H1 (cell line): ENCODE measurements around the gene POLA2. TPM values are rescaled to one million over a fixed set of nuclear protein-coding genes. Genes with fewer than 3 reads are reported as not detected.

Experiments used
- ASH2L ChIP-seq: fragments of 200-600, 300-600 bp; sonication (generic); IDR thresholded peaks from one replicate; pipeline ENCODE4 v1.7.1; 2017; ENCODE audit warnings: low read length
- BRCA1 ChIP-seq: IDR thresholded peaks from 2 replicates; pipeline ENCODE4 v1.6.1; 2012; ENCODE audit warnings: low read depth, low read length, improper control_type of control experiment
- EZH2 ChIP-seq: fragments of 200-600 bp; sonication (generic); IDR thresholded peaks from 2 replicates; pipeline ENCODE4 v1.7.1; 2012; ENCODE audit warnings: low read depth, mild to moderate bottlenecking, moderate library complexity, low read length, inconsistent platforms; ENCODE audit not compliant: severe bottlenecking
- FOSL1 ChIP-seq: IDR thresholded peaks from 2 replicates; pipeline ENCODE4 v1.6.1; 2011; ENCODE audit warnings: mild to moderate bottlenecking, low read depth, low read length, moderate library complexity; ENCODE audit not compliant: insufficient read depth
- GTF2F1 ChIP-seq: IDR thresholded peaks from 2 replicates; pipeline ENCODE4 v1.6.1; 2012; ENCODE audit warnings: low read depth, low read length, improper control_type of control experiment, borderline replicate concordance
- HDAC2 ChIP-seq, 2 experiments: fragments of 300-600 bp in 1 of 2; sonication (generic) in 1 of 2; IDR thresholded peaks; 2 replicates each; pipeline ENCODE4 v1.6.1; 2011 to 2012; ENCODE audit warnings: low read depth in 2 of 2, low read length in 2 of 2, mild to moderate bottlenecking in 2 of 2, moderate library complexity in 2 of 2, borderline replicate concordance in 1 of 2, inconsistent platforms in 1 of 2
- JUN ChIP-seq: IDR thresholded peaks from 2 replicates; pipeline ENCODE4 v1.6.1; 2011; ENCODE audit warnings: low read depth, mild to moderate bottlenecking, improper control_type of control experiment, low read length
- NRF1 ChIP-seq: IDR thresholded peaks from 2 replicates; pipeline ENCODE4 v1.6.1; 2011; ENCODE audit warnings: mild to moderate bottlenecking, low read depth, low read length, improper control_type of control experiment
- RNF2 ChIP-seq: fragments of 200-900, 300-1000 bp; sonication (generic); IDR thresholded peaks from 2 replicates; pipeline ENCODE4 v1.7.1; 2016; ENCODE audit warnings: borderline replicate concordance, low read depth, mild to moderate bottlenecking, antibody characterized with exemption, low read length; ENCODE audit not compliant: poor library complexity, severe bottlenecking; ENCODE audit errors: missing control alignments
- SP4 ChIP-seq: IDR thresholded peaks from 2 replicates; pipeline ENCODE4 v1.6.1; 2012; ENCODE audit warnings: low read length, inconsistent platforms
- TAF1 ChIP-seq: IDR thresholded peaks from 2 replicates; pipeline ENCODE4 v1.6.1; 2011; ENCODE audit warnings: mild to moderate bottlenecking, low read depth, low read length
- polyA plus RNA-seq, 7 experiments: library from polyadenylated mRNA; depleted of rRNA in 3 of 7; stranded (reverse) in 5 of 7; unstranded in 2 of 7; fragments of >200 nt in 5 of 7; fragments of 200-250 nt in 2 of 7; gene quantifications; 1 replicate in 5 of 7; 2 replicates in 1 of 7; 4 replicates in 1 of 7; pipeline versions ENCODE4 v1.2.1 to v1.2.3, GENCODE V29; 2011 to 2013; ENCODE audit warnings: missing spikeins in 2 of 7, mixed read lengths in 2 of 7
- total RNA-seq: library from RNA; stranded (reverse); fragmentation: NEBNext Ultra II Directional; extraction: Animal tissue kit (Norgen Biotek cat#: 25700); gene quantifications from 2 replicates; pipeline ENCODE4 v1.2.1, GENCODE V29; 2021
- TF ChIP-seq, protein P1 (sequence below): IDR thresholded peaks from 2 replicates; pipeline ENCODE4 v1.6.1; 2011; ENCODE audit warnings: low read length, improper control_type of control experiment

POLA2 gene
- total and polyA plus RNA-seq, 2 of the 8 experiments (the other 6 are each of a cell fraction or from before 2014, with no cell fraction given), result 31.2 to 55.9 TPM

DNA sequence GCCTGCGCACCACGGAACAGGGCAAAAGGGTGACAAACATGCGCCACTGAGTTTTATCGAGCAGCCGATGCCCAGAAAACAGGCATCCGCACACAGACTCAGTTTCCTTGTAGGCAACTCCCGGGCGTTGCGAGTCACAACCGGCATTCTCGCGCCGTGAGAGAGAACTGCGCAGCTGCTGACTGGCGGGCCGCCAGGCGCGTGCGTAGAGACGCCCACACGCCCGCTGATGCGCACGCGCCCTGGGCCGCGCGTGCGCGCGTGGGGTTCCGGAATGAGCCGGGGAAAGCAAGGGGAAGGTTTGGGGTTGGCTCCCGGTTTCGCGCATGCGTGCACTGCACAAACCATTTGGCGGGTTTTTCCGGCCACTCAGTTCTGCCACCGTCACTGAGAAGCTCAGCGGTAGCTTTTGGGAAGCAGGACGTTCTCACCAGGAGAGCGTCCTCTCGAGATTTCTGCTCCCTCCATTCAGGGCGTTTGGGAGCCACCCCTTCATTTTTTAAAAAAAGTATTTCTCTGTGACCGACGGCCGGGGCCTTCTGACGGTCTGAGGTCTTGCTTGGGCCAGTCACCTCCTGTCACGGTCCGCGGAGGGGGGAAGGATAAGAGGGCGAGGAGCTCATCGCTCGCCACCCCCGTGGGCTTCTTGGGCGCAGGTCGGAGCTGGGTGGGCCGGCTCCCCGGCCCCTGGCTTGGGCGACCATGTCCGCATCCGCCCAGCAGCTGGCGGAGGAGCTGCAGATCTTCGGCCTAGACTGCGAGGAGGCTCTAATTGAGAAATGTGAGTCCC is at the start of gene POLA2 (continued):
- 0 out of 2 replicates have a peak, but pooled peaks have one; percentile 33 for TF ChIP-seq BRCA1
- TF ChIP-seq, protein P1, sequence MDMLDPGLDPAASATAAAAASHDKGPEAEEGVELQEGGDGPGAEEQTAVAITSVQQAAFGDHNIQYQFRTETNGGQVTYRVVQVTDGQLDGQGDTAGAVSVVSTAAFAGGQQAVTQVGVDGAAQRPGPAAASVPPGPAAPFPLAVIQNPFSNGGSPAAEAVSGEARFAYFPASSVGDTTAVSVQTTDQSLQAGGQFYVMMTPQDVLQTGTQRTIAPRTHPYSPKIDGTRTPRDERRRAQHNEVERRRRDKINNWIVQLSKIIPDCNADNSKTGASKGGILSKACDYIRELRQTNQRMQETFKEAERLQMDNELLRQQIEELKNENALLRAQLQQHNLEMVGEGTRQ, result peak; percentile 13; the same call in 1 of the 2 replicates
- TF ChIP-seq TAF1, result peak; percentile 62
- peak; percentile 7 for TF ChIP-seq ASH2L
- TF ChIP-seq GTF2F1, result no peak
- no peak for TF ChIP-seq EZH2
- peak; percentile 62; the same call in 1 of the 2 replicates for TF ChIP-seq JUN
- no peak for TF ChIP-seq RNF2
- peak in 1 of 2 experiments; percentile 84; a peak in 1 of 4 replicates for TF ChIP-seq HDAC2 (IDR thresholded peaks at IDR 0.05; ENCODE audit: borderline replicate concordance in 1 of 2, low read depth in 2 of 2, low read length in 2 of 2)
- peak; percentile 97 for TF ChIP-seq NRF1
- TF ChIP-seq FOSL1, result no peak
- peak; percentile 89 for TF ChIP-seq SP4
